AG04449 (cell line): ENCODE data around the gene OPA1.

ENCODE experiments used
- CTCF ChIA-PET: fragments of 350-600 bp; formaldehyde crosslinking; extraction: SDS; loops from one replicate; lab custom pipeline; 2021; ENCODE audit warnings: antibody characterized with exemption; lab: Yijun Ruan, JAX
- POLR2A ChIA-PET: fragments of 400-600, 350-600 bp; formaldehyde crosslinking; extraction: SDS; loops from one replicate; lab custom pipeline; 2020; ENCODE audit warnings: antibody characterized with exemption, inconsistent platforms; lab: Yijun Ruan, JAX
- DNase-seq: peaks from one replicate; pipeline ENCODE4 v3.0.0-alpha.2; 2010; ENCODE audit warnings: low read depth, low spot score
- H3K4me3 ChIP-seq: 2 replicates; pipeline ENCODE4 v1.5.1; 2011; ENCODE audit warnings: low read depth, mild to moderate bottlenecking, control low read depth, low read length
- TF ChIP-seq, protein P1 (sequence below): IDR thresholded peaks from one replicate; pipeline ENCODE4 v1.5.1; 2011; ENCODE audit warnings: mild to moderate bottlenecking, moderate library complexity, low read length, control low read depth, inconsistent platforms; ENCODE audit not compliant: insufficient read depth; ENCODE audit errors: missing control alignments

OPA1 gene

GRCh38 chr3:193744048-193744821 lies 151.2 kb downstream of the OPA1 start:
- no peak overlapping the region for H3K4me3 ChIP-seq
- TF ChIP-seq, protein P1, sequence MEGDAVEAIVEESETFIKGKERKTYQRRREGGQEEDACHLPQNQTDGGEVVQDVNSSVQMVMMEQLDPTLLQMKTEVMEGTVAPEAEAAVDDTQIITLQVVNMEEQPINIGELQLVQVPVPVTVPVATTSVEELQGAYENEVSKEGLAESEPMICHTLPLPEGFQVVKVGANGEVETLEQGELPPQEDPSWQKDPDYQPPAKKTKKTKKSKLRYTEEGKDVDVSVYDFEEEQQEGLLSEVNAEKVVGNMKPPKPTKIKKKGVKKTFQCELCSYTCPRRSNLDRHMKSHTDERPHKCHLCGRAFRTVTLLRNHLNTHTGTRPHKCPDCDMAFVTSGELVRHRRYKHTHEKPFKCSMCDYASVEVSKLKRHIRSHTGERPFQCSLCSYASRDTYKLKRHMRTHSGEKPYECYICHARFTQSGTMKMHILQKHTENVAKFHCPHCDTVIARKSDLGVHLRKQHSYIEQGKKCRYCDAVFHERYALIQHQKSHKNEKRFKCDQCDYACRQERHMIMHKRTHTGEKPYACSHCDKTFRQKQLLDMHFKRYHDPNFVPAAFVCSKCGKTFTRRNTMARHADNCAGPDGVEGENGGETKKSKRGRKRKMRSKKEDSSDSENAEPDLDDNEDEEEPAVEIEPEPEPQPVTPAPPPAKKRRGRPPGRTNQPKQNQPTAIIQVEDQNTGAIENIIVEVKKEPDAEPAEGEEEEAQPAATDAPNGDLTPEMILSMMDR: no peak
- CTCF ChIA-PET: no interaction called here
- POLR2A ChIA-PET: no interaction called here
- no peak for DNase-seq

GRCh38 chr3:193744822-193745684 lies 152.0 kb downstream of the OPA1 start:
- CTCF ChIA-PET: no interaction called here
- POLR2A ChIA-PET: no interaction called here
- TF ChIP-seq, protein P1: no peak
- H3K4me3 ChIP-seq: no peak overlapping the region
- DNase-seq: no peak

DNA sequence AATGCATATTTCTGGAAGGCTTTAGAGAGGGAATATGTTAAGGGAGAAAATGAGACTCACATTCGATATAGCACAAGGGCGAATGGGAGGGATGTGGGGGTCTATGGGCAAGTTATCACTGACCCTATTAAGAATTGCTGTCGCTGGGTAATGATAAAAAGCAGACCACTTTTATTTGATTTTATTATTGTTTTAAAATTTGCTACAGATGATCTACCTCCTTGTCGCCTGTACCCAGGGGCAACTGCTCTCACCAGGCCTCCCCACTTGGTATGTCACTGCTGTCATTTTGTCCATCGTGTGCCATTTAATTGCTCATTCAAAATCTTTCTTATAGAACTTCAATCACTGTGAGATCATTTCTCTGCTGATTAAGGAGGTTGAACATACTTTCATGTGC lies 153.8 kb downstream of the OPA1 start:
- ChIA-PET POLR2A (no interaction called here), CTCF (no interaction called here)
- no peak for DNase-seq

More for the DNA sequence above, 153.8 kb downstream of the OPA1 start:
- H3K4me3 ChIP-seq: no peak overlapping the region
- TF ChIP-seq, protein P1: no peak
